Measurements from ENCODE around the gene PTGIR. TPM values are rescaled to one million over a fixed set of nuclear protein-coding genes. Genes with fewer than 3 reads are reported as not detected.

PTGIR gene
- total and polyA plus RNA-seq, 11 donors, result 2.1 to 16.7 (median 4.9) TPM

DNA sequence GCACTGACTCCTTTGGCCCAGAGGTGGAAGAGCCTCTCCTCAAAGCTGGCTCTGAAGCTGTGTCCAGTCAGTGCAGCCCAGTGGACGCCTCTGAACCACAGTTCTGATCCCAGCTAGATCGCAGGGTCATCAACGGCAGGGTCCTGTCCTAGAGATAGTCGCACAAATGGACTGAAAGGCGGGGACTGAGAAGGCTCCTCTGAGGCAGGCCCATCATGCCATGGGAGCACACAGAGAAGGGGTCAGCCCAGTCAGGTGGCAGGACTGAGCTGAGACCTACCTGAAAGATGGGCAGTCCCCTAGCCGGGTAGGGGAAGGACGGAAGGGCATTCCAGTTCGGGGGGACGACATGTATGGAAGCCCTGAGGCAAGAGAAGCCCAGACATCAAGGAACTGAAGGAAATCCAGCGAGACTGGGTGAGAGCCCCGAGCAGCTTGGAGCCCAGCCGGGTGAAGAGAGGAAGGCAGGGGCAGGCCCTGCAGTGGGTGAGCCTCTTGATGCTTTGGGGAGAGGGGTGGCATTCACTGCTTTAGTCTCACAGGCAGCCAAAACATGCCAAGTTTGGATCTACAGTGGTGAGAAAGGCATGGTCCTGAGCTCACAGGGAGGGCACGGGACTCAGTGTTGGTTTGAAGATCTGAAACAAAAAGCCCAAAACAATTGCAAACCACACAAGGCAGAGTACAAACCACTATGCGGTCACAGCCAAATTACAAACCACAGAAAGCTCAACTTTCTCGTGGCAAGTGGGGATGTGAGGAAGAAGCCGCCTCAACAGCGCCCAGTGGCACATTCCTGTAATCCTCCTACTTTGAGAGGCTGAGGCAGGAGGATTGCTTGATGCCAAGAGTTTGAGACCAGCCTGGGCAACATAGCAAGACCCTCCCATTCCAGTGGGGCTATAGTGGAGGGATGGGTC lies 13.8 kb downstream of the PTGIR start:
- intact Hi-C loops (cut with DNase I), result loop anchor here in 2 of 10 donors (10.0 kb wide), 2 partner anchors 134 to 234 kb away; partner anchors contain the start of genes FKRP (in 1 of the 2) and STRN4 (in 1 of the 2)
- Histone ChIP-seq H3K27ac (peak overlapping the region in 1 of 12 donors; percentile 18), H3K4me3 (no peak overlapping the region), H3K36me3 (peaks cover 0 to 47% (median 41%) of the 10 kb centered on the region in 9 donors), H3K9me3 (no peaks in the 10 kb centered on the region), H3K4me1 (peaks cover 0 to 37% (median 8%) of the 10 kb centered on the region in 12 donors), H3K27me3 (no peaks in the 10 kb centered on the region)
- DNase-seq, result peak in 2 of 5 donors; percentile 19 to 30
- TF ChIP-seq POLR2A (IDR thresholded peaks at IDR 0.05), result no peak
- TF ChIP-seq, protein P1, sequence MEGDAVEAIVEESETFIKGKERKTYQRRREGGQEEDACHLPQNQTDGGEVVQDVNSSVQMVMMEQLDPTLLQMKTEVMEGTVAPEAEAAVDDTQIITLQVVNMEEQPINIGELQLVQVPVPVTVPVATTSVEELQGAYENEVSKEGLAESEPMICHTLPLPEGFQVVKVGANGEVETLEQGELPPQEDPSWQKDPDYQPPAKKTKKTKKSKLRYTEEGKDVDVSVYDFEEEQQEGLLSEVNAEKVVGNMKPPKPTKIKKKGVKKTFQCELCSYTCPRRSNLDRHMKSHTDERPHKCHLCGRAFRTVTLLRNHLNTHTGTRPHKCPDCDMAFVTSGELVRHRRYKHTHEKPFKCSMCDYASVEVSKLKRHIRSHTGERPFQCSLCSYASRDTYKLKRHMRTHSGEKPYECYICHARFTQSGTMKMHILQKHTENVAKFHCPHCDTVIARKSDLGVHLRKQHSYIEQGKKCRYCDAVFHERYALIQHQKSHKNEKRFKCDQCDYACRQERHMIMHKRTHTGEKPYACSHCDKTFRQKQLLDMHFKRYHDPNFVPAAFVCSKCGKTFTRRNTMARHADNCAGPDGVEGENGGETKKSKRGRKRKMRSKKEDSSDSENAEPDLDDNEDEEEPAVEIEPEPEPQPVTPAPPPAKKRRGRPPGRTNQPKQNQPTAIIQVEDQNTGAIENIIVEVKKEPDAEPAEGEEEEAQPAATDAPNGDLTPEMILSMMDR (IDR thresholded peaks at IDR 0.05), result no peak
- WGBS, 4 donors, result 75 to 84% (median 81%) methylated on average over 17 of the region's 17 CpGs
- ATAC-seq, result peak in 1 of 4 donors; percentile 1

DNA sequence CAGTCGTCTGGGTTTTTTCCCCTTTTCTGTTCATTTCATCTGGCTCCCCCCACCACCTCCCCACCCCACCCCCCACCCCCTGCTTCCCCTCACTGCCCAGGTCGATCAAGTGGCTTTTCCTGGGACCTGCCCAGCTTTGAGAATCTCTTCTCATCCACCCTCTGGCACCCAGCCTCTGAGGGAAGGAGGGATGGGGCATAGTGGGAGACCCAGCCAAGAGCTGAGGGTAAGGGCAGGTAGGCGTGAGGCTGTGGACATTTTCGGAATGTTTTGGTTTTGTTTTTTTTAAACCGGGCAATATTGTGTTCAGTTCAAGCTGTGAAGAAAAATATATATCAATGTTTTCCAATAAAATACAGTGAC lies 14.5 kb downstream of the PTGIR start:
- Histone ChIP-seq H3K36me3 (peaks cover 0 to 54% (median 47%) of the 10 kb centered on the region in 9 donors), H3K4me3 (no peak overlapping the region), H3K27ac (no peak overlapping the region), H3K4me1 (peaks cover 0 to 43% (median 14%) of the 10 kb centered on the region in 12 donors), H3K27me3 (no peaks in the 10 kb centered on the region), H3K9me3 (no peaks in the 10 kb centered on the region)
- ATAC-seq (no peak), DNase-seq (peak in 3 of 5 donors; percentile 6 to 18 (median 9))
- no peak for TF ChIP-seq POLR2A (IDR thresholded peaks at IDR 0.05)
- TF ChIP-seq, protein P1 (IDR thresholded peaks at IDR 0.05), result no peak
- intact Hi-C loops (cut with DNase I), result loop anchor here in 2 of 10 donors (10.0 kb wide), 2 partner anchors 134 to 234 kb away; partner anchors contain the start of genes FKRP (in 1 of the 2) and STRN4 (in 1 of the 2)
- WGBS, 4 donors, result 64 to 67% (median 65%) methylated on average over 5 of the region's 5 CpGs

DNA sequence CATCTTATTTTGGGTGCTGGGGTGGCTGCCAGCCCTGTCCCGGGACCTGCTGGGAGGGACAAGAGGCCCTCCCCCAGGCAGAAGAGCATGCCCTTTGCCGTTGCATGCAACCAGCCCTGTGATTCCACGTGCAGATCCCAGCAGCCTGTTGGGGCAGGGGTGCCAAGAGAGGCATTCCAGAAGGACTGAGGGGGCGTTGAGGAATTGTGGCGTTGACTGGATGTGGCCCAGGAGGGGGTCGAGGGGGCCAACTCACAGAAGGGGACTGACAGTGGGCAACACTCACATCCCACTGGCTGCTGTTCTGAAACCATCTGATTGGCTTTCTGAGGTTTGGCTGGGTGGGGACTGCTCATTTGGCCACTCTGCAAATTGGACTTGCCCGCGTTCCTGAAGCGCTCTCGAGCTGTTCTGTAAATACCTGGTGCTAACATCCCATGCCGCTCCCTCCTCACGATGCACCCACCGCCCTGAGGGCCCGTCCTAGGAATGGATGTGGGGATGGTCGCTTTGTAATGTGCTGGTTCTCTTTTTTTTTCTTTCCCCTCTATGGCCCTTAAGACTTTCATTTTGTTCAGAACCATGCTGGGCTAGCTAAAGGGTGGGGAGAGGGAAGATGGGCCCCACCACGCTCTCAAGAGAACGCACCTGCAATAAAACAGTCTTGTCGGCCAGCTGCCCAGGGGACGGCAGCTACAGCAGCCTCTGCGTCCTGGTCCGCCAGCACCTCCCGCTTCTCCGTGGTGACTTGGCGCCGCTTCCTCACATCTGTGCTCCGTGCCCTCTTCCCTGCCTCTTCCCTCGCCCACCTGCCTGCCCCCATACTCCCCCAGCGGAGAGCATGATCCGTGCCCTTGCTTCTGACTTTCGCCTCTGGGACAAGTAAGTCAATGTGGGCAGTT lies 15.1 kb downstream of the PTGIR start:
- WGBS, 4 donors, result 78 to 81% (median 81%) methylated on average over 30 of the region's 30 CpGs
- DNase-seq, result peak in 3 of 5 donors; percentile 16 to 44 (median 25)
- Histone ChIP-seq H3K4me1 (peaks cover 0 to 50% (median 20%) of the 10 kb centered on the region in 12 donors), H3K27me3 (no peaks in the 10 kb centered on the region), H3K9me3 (no peaks in the 10 kb centered on the region), H3K27ac (no peak overlapping the region), H3K4me3 (no peak overlapping the region), H3K36me3 (peaks cover 0 to 57% (median 47%) of the 10 kb centered on the region in 9 donors)
- no peak for ATAC-seq
- no peak for TF ChIP-seq POLR2A (IDR thresholded peaks at IDR 0.05)
- TF ChIP-seq, protein P1 (IDR thresholded peaks at IDR 0.05), result no peak
- intact Hi-C loops (cut with DNase I), result loop anchor here in 3 of 10 donors (10.0 kb wide), 2 partner anchors 135 to 235 kb away; partner anchors contain the start of genes FKRP (in 1 of the 3) and STRN4 (in 1 of the 3)

Measured in heart left ventricle (tissue), 16 donors.